SK-N-SH treated with all-trans-retinoic acid at 6 μM for 48 hours (cell line): ENCODE data around the gene SLAMF8.

Experiments
- ATAC-seq: fragments of 200-7000 bp; cut with Tn5 transposase; 3 replicates; pipeline ENCODE4 v1.9.1; 2020; ENCODE audit warnings: mild to moderate bottlenecking, moderate library complexity
- ESRRG ChIP-seq: fragments of 250-450 bp; sonication (Bioruptor Pico); IDR thresholded peaks from 2 replicates; pipeline ENCODE4 v1.6.1; 2021; ENCODE audit warnings: mild to moderate bottlenecking
- RARB ChIP-seq: fragments of 250-450 bp; sonication (Bioruptor Pico); IDR thresholded peaks from 2 replicates; pipeline ENCODE4 v1.8.0; 2021; ENCODE audit warnings: mild to moderate bottlenecking, moderate library complexity
- ZFP3 ChIP-seq: fragments of 250-450 bp; sonication (Bioruptor Pico); IDR thresholded peaks from 2 replicates; pipeline ENCODE4 v1.5.0; 2020; ENCODE audit warnings: mild to moderate bottlenecking, moderate library complexity
- ZFP30 ChIP-seq: fragments of 450-650 bp; formaldehyde crosslinking; IDR thresholded peaks from 2 replicates; pipeline ENCODE4 v1.5.0; 2022; ENCODE audit warnings: mild to moderate bottlenecking, moderate library complexity

The SLAMF8 gene

GRCh38 chr1:159884296-159884695 lies 57.6 kb downstream of the SLAMF8 start:
- TF ChIP-seq ZFP30 (no peak), ZFP3 (no peak), ESRRG (CRISPR knock-in tag) (no peak), RARB (CRISPR knock-in tag) (no peak)
- ATAC-seq: no peak
